ENCODE results near the gene PHLDA1. TPM values are rescaled to one million over a fixed set of nuclear protein-coding genes. Genes with fewer than 3 reads are reported as not detected.

Gene PHLDA1
- total RNA-seq, 1 experiment from 2014 or later: 151 TPM

- TSS peak; percentile 5 for BruUV-seq (replicated peaks)
- DNase-seq: no peak
- Mint-ChIP-seq H3K27me3 (ENCODE audit: unreplicated experiment) (no peaks in the 10 kb centered on the region), H3K27ac (ENCODE audit: unreplicated experiment) (peak overlapping the region; percentile 63), H3K9me3 (ENCODE audit: low read depth, unreplicated experiment) (no peaks in the 10 kb centered on the region), H3K36me3 (ENCODE audit: insufficient read depth, unreplicated experiment) (peaks cover 58% of the 10 kb centered on the region), H3K4me1 (ENCODE audit: low read depth, unreplicated experiment) (peaks cover 8% of the 10 kb centered on the region), H3K4me3 (ENCODE audit: low read depth, unreplicated experiment) (no peak overlapping the region)
- TF ChIP-seq, protein P1, sequence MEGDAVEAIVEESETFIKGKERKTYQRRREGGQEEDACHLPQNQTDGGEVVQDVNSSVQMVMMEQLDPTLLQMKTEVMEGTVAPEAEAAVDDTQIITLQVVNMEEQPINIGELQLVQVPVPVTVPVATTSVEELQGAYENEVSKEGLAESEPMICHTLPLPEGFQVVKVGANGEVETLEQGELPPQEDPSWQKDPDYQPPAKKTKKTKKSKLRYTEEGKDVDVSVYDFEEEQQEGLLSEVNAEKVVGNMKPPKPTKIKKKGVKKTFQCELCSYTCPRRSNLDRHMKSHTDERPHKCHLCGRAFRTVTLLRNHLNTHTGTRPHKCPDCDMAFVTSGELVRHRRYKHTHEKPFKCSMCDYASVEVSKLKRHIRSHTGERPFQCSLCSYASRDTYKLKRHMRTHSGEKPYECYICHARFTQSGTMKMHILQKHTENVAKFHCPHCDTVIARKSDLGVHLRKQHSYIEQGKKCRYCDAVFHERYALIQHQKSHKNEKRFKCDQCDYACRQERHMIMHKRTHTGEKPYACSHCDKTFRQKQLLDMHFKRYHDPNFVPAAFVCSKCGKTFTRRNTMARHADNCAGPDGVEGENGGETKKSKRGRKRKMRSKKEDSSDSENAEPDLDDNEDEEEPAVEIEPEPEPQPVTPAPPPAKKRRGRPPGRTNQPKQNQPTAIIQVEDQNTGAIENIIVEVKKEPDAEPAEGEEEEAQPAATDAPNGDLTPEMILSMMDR (IDR thresholded peaks at IDR 0.05; ENCODE audit: unreplicated experiment): no peak
- CTCF ChIA-PET: interaction anchor here (0.6 to 0.7 kb wide), 2 partner anchors 23 to 300 kb away, joined by 3 to 6 read pairs; no protein-coding TSS in a partner anchor
- intact Hi-C loops (cut with micrococcal nuclease; ENCODE audit: unreplicated experiment): loop anchor here (5.0 kb wide), 1 partner anchor 300 kb away; the partner anchor contains the start of gene BBS10
These were observed 15.5 kb upstream of the PHLDA1 start for GRCh38 chr12:76047060-76047459.

- Mint-ChIP-seq H3K4me1 (ENCODE audit: low read depth, unreplicated experiment) (peaks cover 19% of the 10 kb centered on the region), H3K27me3 (ENCODE audit: unreplicated experiment) (no peaks in the 10 kb centered on the region), H3K27ac (ENCODE audit: unreplicated experiment) (peak overlapping the region; percentile 76), H3K4me3 (ENCODE audit: low read depth, unreplicated experiment) (no peak overlapping the region), H3K9me3 (ENCODE audit: low read depth, unreplicated experiment) (no peaks in the 10 kb centered on the region), H3K36me3 (ENCODE audit: insufficient read depth, unreplicated experiment) (peaks cover 40% of the 10 kb centered on the region)
- no peak for DNase-seq
- CTCF ChIA-PET: interaction anchor here (0.7 kb wide), 1 partner anchor 49 kb away, joined by 8 read pairs; no protein-coding TSS in a partner anchor
- BruUV-seq (replicated peaks): no TSS peak
- TF ChIP-seq, protein P1 (IDR thresholded peaks at IDR 0.05; ENCODE audit: unreplicated experiment): no peak
- intact Hi-C loops (cut with micrococcal nuclease; ENCODE audit: unreplicated experiment): no loop called here
These were observed 11.8 kb upstream of the PHLDA1 start for GRCh38 chr12:76043377-76043776.

- CTCF ChIA-PET: no interaction called here
- DNase-seq: no peak
- Mint-ChIP-seq H3K9me3 (ENCODE audit: low read depth, unreplicated experiment) (no peaks in the 10 kb centered on the region), H3K27me3 (ENCODE audit: unreplicated experiment) (no peaks in the 10 kb centered on the region), H3K4me3 (ENCODE audit: low read depth, unreplicated experiment) (no peak overlapping the region), H3K27ac (ENCODE audit: unreplicated experiment) (no peak overlapping the region), H3K4me1 (ENCODE audit: low read depth, unreplicated experiment) (peaks cover 31% of the 10 kb centered on the region), H3K36me3 (ENCODE audit: insufficient read depth, unreplicated experiment) (peaks cover 33% of the 10 kb centered on the region)
- TF ChIP-seq, protein P1 (IDR thresholded peaks at IDR 0.05; ENCODE audit: unreplicated experiment): no peak
- no TSS peak for BruUV-seq (replicated peaks)
- intact Hi-C loops (cut with micrococcal nuclease; ENCODE audit: unreplicated experiment): no loop called here
These were observed 10.6 kb upstream of the PHLDA1 start for GRCh38 chr12:76042147-76042546.

DNA sequence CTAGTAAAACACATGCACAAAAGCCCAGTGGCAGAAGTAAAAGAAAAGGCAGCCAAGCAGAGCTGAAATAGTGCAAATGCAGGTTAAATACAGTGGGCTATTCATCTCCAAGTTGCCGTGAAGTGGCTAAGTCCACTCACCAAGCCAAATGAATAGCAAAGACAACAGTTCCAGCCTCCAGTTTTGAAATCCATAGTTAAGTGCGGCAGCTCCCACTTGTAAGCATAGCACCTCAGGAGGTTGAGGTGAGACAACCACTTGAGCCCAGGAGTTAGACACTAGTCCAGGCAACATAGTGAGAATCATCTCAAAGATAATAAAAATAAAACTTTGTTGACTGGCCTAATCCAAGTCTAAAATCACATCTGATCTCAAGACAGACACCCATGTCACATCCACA, 9.8 kb upstream of the PHLDA1 start:
- no peak for DNase-seq
- Mint-ChIP-seq H3K4me3 (ENCODE audit: low read depth, unreplicated experiment) (no peak overlapping the region), H3K4me1 (ENCODE audit: low read depth, unreplicated experiment) (peaks cover 33% of the 10 kb centered on the region), H3K27ac (ENCODE audit: unreplicated experiment) (no peak overlapping the region), H3K27me3 (ENCODE audit: unreplicated experiment) (no peaks in the 10 kb centered on the region), H3K9me3 (ENCODE audit: low read depth, unreplicated experiment) (no peaks in the 10 kb centered on the region), H3K36me3 (ENCODE audit: insufficient read depth, unreplicated experiment) (peaks cover 27% of the 10 kb centered on the region)
- CTCF ChIA-PET: no interaction called here
- intact Hi-C loops (cut with micrococcal nuclease; ENCODE audit: unreplicated experiment): no loop called here
- TF ChIP-seq, protein P1 (IDR thresholded peaks at IDR 0.05; ENCODE audit: unreplicated experiment): no peak
- BruUV-seq (replicated peaks): no TSS peak
